ENCODE results near the gene MED27.
"Not testable (repeated sequence)": the region's sequence is repeated elsewhere in the genome, so short reads cannot be mapped to it uniquely, and the experiment has no call there.

Gene MED27

DNA sequence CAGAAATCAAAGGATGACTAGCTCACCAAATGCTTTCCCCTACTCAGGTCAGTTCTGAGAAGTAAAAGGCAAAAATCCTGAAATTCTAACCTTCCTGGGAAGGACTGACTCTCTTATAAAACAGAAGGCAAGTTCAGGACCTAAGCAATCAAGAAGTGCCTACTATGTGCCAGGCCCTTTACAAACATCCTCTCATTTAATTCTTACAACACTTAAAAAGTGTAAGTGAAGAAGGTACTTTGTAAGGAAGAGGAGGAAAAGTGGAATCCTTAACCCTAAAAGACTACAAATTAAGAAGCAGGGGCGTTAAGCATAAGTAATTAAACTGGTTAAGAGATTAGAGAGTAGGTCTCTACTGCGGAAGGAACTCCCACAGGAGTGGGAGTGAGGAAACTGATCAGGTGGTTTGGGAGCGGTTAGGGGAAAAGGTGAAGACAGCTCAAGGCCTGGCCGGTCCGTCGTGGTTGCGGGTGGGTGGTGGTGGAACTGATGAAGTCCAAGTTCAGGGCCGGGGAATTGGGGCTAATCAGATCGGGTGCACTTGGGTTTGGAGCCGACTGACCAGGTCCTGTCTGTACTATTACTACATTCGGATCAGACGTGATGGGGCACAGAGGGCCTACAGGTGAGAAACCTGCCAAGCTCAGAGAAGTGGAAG, 839 bp downstream of the MED27 start:
- Histone ChIP-seq H3K4me3 (peak overlapping the region; percentile 62 to 90 (median 77)), H3K27ac (peak overlapping the region in 18 of 21 experiments; percentile 55 to 92 (median 80))

DNA sequence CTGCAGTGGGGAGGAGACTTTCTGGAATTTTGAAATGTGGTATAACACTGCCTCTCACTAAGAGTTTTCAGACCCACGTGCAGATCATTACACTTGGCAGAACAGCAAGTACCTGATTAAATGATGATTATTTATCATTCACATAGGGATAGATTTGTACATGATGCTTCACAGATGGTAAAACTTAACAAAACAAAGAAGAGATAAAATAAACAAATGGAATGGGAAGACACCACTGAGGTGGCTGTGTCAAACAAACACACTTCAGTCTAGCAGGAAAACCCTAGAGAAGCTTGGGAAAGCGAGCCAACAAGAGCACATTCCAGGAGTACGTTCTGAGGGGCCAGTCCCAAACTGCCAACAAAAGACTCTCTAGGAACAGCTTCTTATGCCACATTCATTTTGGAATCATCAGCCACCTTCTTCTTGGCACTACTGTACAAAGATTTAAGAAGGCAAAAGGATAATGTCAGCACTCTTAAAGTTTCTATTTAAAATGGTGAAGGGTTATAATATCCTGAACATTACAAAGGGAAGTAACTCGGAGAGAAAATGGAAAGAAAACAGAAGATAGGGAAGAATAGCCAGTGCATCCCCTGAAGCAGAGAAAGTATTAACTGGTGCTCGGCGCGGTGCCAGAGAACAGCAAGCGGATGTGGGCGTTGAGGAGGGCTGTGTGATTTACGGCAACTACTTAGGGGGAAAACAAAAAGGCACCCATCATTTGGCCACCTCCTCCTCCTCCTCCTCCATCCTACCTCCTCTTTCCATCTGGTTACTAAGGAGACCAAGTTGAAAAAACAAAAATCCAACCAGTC, 1.6 kb downstream of the MED27 start:
- Histone ChIP-seq H3K27ac (peak overlapping the region in 1 of 21 experiments; percentile 88), H3K4me3 (peak overlapping the region in 4 of 7 experiments; percentile 62 to 90 (median 70))

DNA sequence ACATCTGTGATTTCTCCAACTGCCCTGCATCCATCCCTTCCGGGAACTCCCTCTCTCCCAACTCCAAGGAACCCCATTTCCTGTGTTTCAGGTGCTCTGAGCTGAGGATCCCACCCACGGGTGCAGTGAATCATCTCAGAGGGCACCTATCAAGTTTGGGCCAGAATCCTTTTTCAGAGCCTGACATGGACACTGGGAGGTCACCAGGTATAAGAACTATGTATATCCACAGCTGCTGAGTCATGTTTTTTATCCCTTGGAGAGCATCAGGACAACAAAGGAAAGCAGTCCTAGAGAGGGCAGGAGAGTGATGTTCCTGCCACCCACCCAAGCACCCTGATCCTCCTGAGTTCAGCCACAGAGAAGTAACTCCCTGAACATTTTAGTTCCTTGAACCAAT, 3.8 kb downstream of the MED27 start:
- H3K4me3 ChIP-seq = no peak overlapping the region
- no peak overlapping the region for H3K27ac ChIP-seq

DNA sequence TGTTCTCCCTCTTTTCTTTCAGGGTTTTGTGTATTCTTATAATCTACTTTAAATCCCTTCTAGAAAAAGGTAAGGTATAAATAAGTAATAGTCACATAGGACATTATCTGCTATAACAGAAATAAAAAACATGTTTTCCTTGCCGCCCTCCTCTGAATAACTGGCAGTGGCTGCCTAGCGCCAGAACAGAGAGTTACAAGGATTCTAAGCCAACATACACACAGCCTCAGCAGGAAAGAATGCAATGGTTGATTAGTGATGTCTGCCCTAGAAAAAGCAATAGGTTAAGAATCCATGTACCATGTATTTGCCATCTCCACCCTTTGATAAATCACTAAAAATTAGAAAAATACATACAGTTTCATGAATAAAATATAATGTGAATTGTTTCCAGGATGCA, 4.9 kb downstream of the MED27 start:
- H3K27ac ChIP-seq = no peak overlapping the region
- no peak overlapping the region for H3K4me3 ChIP-seq

DNA sequence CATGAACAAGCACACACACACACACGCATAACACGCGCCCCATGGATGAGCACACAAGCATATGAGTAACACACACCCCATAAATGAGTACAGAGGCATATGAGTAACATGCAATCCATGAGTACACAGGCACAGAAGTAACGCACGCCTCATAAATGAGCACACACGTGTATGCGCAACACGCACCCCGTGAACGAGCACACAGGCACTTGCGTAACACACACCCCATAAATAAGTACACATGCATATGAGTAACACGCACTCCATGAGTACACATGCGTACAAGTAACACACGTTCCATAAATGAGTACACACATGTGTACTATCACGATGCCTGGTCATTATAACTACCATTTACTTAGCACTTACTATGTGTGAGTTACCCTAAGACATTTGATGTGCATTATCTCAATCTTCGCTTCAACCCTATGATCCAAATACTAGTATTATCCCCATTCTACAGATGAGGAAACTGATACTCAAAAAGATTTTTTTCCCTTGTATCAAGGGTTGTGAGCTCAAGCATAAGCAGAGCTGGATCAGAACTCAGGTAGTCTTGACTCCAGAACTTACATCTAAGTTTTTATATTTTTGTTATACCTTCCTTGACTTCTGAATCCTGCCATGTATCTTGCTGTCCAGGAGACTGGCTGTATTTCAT, 7.7 kb downstream of the MED27 start:
- H3K27ac ChIP-seq = no peak overlapping the region
- no peak overlapping the region for H3K4me3 ChIP-seq

DNA sequence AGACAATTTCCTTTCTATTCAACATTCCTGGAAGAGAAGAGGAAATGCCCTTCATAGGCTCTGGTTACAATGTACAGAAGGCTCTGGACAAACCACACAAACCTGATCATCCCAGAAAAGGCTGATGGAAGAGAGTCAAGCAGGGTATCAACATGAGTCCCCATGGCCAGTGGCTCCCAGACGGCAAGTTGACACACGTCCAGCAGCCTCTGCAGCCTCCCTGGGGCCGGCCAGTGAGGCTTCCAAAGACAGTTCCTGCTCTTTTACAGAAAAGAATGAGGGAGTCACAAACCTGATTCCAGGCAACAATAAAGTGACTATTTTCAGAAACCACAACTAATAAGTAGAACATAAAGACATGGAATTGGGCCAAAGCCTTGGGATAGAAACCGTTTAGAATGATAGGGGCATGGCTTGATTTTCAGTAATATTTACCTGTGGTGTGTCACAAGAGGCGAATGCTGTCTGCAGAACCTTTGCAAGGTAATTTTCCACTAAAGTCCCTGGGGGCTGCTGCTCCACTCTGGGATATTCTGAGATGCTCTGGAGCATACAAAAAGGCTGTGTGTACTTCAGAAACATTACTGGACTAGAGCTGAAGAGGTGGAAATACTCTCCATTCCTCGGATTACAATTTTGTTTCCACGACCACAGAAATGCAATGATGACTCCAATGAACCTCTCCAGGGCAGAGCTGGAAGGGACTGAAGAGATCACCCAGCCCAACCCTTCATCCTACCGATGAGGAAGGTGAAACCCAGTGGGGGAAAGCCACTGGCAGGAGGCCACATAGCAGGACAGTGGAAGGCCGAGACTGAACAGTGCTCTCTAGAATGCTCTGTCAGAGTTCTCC, 10.4 kb downstream of the MED27 start:
- H3K27ac ChIP-seq = no peak overlapping the region

DNA sequence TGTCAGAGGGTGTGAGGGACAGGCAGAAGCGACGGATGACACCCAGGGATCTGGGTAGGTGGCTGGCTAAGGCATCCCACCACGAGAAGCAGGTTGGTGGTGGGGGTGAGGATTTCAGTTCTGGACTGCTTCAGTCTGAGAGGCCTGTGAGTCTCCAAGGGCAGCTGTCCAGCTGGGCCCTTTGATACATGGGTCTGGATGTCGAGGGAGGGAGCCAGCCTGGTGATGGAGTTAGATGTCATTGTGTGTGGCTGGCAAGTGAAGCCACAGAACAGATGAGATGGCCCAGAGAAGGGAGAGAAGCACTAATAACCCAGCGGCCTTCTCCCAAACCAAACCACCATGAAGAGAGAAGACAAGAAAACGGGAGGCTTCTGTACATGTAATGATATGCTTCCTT, 11.1 kb downstream of the MED27 start:
- Histone ChIP-seq H3K27ac (no peak overlapping the region), H3K4me3 (no peak overlapping the region)

More for the DNA sequence above, 10.4 kb downstream of the MED27 start:
- no peak overlapping the region for H3K4me3 ChIP-seq

DNA sequence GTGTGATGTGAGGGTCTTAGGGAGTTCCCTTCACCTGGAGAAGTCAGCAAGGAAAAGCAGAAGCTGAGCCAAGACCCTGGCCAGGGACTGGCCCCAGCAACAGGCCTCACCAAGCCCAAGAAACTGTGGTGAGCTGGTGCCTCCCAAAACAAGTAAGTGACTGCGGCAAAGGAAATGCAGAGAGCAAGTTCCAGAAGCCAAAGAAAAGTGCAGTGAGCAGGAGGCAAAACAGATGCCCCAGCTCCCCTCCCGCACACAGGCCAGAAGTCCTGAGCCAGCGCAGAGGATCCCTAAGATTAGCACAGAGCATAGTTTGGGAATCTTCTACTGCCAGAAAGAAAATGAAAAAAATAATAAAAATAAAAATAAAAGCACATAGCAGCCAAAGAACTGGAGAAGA, 13.2 kb downstream of the MED27 start:
- Histone ChIP-seq H3K27ac (no peak overlapping the region), H3K4me3 (no peak overlapping the region)

DNA sequence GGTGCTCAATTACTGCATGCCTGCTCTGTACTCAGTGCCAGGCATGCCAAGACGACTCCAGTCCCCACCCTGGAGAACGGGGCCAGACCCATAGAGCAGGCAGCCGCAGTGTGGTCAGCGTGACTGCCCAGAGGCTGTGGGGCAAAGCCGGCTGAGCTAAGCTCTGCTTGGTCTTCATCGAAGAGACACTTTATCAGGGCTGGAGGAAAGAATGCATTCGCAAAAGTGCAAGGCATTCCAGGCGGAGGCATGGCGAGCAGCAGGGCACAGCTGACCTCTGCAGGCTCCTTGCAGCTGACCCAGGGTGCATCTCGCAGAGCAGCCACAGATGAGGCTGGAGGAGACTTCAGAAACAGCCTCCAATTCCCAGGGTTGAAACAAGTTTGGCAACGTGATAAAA, 13.6 kb downstream of the MED27 start:
- Histone ChIP-seq H3K27ac (no peak overlapping the region), H3K4me3 (no peak overlapping the region)

DNA sequence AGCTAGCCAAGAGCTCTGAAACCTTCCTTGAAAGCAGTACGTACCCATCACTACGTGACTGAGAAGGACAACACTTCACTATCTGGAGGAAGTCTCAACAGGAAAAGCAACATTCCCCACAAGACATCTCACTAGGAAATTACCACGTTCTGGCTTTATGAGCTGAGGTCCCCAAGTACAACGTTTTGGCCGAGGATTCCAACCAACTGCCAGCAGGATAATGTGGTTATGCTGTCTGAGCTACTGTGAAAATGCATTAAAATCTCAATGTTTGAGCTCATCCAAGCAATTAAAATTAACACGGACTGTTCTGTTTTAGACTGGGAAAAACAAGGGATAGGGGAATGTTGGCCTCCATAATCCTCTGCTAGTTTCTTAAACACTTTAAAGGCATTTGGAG, 16.4 kb downstream of the MED27 start:
- Histone ChIP-seq H3K4me3 (no peak overlapping the region), H3K27ac (no peak overlapping the region)

DNA sequence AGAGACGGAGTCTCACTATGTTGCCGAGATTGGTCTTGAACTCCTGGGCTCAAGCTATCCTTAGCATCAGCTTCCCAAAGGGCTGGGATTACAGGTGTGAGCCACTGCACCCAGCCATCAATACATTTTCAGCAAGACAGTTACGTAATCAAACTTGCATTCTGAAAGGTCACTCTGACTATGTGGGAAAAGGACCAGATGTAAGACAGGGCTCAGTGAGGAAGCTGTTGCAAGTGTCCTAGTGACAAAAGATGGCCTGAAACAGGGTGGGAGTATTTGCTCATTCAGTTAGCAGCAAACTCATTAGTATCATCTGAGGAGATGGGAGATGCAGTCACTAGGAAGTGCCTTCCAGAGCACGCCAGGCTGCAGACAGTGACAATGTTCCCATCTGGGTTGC, 16.9 kb downstream of the MED27 start:
- Histone ChIP-seq H3K27ac (no peak overlapping the region), H3K4me3 (no peak overlapping the region)

DNA sequence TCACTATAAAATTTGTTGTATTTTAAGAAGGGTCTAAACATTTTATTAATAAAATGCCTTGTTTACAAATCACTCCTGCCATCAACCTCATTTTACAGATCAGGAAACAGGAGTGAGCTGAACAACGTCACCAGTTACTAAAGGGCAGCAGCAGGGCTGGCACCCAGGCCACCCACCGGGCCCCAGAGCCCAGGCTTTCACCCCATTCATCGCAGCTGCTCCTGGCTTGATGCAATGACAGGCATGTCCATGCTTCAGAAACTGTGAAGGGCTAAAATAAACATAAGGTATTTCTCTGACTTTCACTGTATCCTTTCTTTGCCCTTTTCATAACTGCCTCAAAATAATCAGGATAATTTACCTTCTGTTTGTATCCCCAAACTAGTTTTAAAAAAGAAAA, 18.1 kb downstream of the MED27 start:
- no peak overlapping the region for H3K27ac ChIP-seq
- H3K4me3 ChIP-seq = no peak overlapping the region

DNA sequence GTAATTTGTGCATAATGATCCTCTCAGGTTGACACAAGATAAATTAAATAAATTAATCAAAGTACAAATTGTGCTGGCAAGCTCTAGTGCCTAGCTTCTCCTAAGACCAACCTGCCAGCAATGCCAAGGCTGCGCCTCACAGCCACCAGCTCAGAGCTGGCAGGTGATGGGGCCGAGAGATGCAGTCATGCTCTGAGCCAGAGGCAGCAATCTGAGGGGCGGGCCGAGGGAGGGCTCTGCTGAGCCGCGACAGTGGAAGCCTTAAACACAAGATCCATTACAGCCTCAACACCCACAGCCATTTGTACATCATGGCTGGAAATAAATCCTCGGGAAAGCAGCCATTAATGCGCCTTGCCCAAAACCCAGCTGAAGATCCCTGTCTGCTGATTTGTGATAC, 20.3 kb downstream of the MED27 start:
- Histone ChIP-seq H3K4me3 (no peak overlapping the region), H3K27ac (no peak overlapping the region)

DNA sequence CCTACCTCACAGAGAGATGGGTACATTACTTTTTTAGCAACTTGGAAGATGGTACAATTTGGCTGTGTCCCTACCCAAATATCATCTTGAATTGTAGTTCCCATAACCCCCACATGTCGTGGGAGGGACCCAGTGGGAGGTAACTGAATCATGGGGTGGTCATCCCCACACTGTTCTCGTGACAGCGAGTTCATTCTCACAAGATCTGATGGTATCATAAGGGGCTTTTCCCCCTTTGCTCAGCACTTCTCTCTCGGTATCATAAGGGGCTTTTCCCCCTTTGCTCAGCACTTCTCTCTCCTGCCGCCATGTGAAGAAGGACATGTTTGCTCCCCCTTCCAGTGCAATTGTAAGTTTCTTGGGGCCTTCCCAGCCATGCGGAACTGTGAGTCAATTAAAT, 21.4 kb downstream of the MED27 start:
- not testable (repeated sequence) for H3K4me3 ChIP-seq, H3K27ac ChIP-seq

DNA sequence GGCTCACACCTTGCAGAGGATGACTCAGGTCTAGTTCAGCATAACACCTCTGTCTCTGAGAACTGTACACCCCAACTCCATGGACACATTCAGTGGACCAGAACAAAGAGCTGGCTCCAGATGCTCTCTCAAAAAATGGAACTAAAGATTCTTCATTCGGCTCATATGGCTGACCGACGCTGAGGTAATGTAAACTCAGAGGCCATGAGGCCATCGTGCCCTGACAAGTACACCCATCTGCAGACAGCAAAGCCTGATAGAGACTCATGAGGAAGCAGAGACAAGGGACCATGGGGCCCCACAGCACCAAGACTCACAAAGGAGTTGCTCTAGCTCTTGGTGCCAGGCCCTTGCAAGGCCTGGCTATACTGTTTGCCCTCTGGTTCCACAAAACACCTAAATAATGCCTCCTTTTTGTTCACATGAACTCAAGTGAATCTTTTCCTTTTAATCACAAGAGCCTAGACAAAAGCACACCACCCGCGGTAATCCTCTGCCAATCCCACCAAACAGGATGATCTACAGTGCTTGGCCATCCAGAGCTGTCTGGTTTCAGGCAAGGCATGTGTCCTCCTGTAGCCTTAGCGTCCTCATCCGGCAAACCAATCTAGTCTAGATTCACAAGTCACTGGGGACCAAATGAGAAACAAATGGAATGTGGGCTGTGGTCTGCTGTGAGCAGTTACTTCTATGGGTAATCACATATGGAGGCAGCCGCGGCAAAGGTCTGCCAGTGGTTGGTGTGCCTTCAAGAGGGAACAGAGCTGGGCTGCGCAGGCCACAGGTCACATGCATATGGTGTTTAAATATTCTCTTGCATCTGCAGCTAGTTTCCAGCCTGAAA, 22.7 kb downstream of the MED27 start:
- no peak overlapping the region for H3K27ac ChIP-seq
- no peak overlapping the region for H3K4me3 ChIP-seq

DNA sequence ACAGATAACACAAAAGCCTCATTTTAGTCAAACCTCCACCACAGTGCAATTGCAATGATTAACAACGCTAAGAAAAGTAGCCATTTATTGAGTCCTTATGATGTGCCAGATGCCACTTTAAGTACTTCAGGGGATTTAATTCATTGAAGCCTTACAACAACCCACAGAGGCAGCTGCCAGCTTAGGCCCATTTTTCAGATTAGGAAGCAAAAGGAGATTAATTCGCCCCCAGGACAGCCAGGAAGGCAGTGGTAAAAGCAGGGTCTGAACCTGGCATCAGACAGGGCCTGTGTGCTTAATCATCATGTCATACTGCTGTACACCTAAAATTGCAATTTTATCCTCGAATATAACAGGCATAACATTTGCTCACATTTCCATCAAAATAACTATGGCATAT, 23.9 kb downstream of the MED27 start:
- H3K4me3 ChIP-seq = no peak overlapping the region
- no peak overlapping the region for H3K27ac ChIP-seq

DNA sequence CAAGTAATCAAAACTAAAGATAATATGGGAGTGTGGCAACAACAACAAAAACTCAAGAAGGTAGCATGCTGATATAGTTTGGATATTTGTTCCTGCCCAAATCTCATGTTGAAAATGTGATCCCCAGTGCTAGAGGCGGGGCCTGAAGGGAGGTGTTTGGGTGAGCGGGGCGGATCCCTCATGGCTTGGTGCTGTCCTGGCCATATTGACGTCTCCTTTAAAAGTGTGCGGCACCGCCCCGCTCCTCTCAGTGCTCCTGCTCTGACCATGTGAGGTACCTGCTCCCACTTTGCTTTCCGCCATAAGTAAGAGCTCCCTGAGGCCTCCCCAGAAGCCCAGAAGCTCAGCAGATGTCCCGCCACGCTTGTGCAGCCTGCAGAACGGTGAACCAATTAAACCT, 25.6 kb downstream of the MED27 start:
- H3K27ac ChIP-seq = no peak overlapping the region
- H3K4me3 ChIP-seq = no peak overlapping the region

DNA sequence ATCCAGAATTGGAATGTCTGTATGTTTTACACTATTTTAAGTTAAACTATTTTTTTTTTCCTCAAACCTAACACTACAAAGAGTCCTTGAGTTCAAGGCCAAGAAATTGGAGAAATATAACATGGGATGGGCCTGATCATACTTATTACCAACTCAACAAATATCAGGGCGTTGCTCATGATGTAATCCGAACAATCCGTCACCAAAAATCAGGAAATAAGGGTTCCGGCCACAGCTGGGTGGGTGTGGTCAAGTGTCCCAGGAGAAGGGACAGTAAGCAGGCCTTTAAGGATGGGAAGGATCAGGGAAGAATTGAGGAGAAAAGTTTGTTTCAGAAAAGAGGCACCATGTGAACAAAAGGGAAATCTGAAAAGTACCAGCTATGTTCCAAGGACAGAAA, 29.8 kb downstream of the MED27 start:
- Histone ChIP-seq H3K4me3 (no peak overlapping the region), H3K27ac (no peak overlapping the region)

DNA sequence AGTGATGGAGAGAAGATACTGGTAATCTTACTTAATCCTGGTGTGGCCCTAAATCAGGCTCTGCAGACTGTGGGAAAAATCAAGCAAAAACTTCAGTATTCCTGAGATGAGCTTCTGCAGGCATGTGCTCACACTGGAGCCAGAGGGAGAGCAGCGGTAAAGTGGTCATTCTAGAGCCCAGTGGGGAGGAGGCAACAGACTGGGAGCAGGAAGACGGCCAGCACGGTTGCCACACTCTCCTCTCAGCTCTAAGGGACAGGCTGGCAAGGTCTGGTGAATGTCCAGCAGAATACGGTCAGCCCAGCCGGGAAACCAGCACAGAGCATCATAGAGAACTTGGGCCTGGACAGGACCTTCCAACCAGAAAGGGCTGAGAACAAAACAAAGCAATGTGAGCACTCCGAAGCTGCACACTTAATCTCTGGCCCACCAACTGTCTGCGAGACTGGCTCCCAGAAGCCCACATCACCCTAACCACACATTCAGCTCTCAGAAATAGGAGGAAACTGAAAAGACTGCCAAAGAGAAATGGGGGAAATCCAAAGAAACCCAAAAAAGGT, 30.3 kb downstream of the MED27 start:
- Histone ChIP-seq H3K27ac (no peak overlapping the region), H3K4me3 (no peak overlapping the region)

Measured in skin epidermis (tissue), 12 donors.